BLaER1 treated with 17β-estradiol and CSF1 and Interleukin-3, amounts not matched to agents 10 nM and 100 nM (cell line): ENCODE results near the gene LCE3E.
A peak's percentile ranks its signal among the peaks of the same experiment; 100 is the strongest.
"Not testable (repeated sequence)": the region's sequence is repeated elsewhere in the genome, so short reads cannot be mapped to it uniquely, and the experiment has no call there.

ENCODE experiments used
- H3K27ac ChIP-seq, 11 experiments: shearing (Covaris generic); formaldehyde crosslinking; 2 replicates each; pipeline ENCODE4 v1.8.1; 2022
- H3K27me3 ChIP-seq, 11 experiments: shearing (Covaris generic); formaldehyde crosslinking; 2 replicates each; pipeline ENCODE4 v1.8.1; 2022
- H3K36me3 ChIP-seq, 11 experiments: shearing (Covaris generic); formaldehyde crosslinking; 2 replicates each; pipeline ENCODE4 v1.8.1; 2022
- H3K4me1 ChIP-seq, 10 experiments: shearing (Covaris generic); formaldehyde crosslinking; 2 replicates each; pipeline ENCODE4 v1.8.1; 2022
- H3K4me2 ChIP-seq, 11 experiments: shearing (Covaris generic); formaldehyde crosslinking; 2 replicates each; pipeline ENCODE4 v1.8.1; 2022
- H3K4me3 ChIP-seq, 10 experiments: shearing (Covaris generic); formaldehyde crosslinking; 2 replicates each; pipeline ENCODE4 v1.8.1; 2022
- H3K9ac ChIP-seq, 11 experiments: shearing (Covaris generic); formaldehyde crosslinking; 2 replicates each; pipeline ENCODE4 v1.8.1; 2022
- H3K9me3 ChIP-seq, 11 experiments: shearing (Covaris generic); formaldehyde crosslinking; replicated peaks in 1 of 11; 2 replicates each; pipeline ENCODE4 v1.8.1; 2022
- H4K20me1 ChIP-seq, 11 experiments: shearing (Covaris generic); formaldehyde crosslinking; 2 replicates each; pipeline ENCODE4 v1.8.1; 2022
- Cebpa-rat ChIP-seq, 11 experiments: shearing (Covaris generic); IDR thresholded peaks; 2 replicates each; pipeline ENCODE4 v1.8.1; 2022

Gene LCE3E

GRCh38 chr1:152566681-152567080 is at the start of gene LCE3E:
Gene LCE3E (minus strand): TSS chr1:152566780. CDS start chr1:152566208, 572 bp downstream.
- Histone ChIP-seq H3K27ac (no peak within 1 kb of the TSS), H3K27me3 (no peaks in the 10 kb centered on the region), H3K36me3 (no peaks in the 10 kb centered on the region), H4K20me1 (no peaks in the 10 kb centered on the region), H3K4me1 (peaks cover 0 to 10% (median 0%) of the 10 kb centered on the region in 10 experiments; a peak in 5 of 20 replicates), H3K9me3 (peaks cover 9 to 24% (median 20%) of the 10 kb centered on the region in 11 experiments; a peak in 20 of 22 replicates), H3K9ac (no peak within 1 kb of the TSS), H3K4me3 (no peak within 1 kb of the TSS), H3K4me2 (peak within 1 kb of the TSS in 6 of 11 experiments; percentile 4 to 39 (median 20); a peak in 6 of 22 replicates)
- no peak for TF ChIP-seq Cebpa-rat (IDR thresholded peaks at IDR 0.05)

- Histone ChIP-seq H3K9ac (no peak within 1 kb of the TSS), H4K20me1 (no peaks in the 10 kb centered on the region), H3K4me1 (no peaks in the 10 kb centered on the region), H3K4me3 (no peak within 1 kb of the TSS), H3K36me3 (no peaks in the 10 kb centered on the region), H3K9me3 (peaks cover 11 to 14% (median 12%) of the 10 kb centered on the region in 11 experiments), H3K27ac (no peak within 1 kb of the TSS), H3K4me2 (no peak within 1 kb of the TSS), H3K27me3 (no peaks in the 10 kb centered on the region)
- TF ChIP-seq Cebpa-rat (IDR thresholded peaks at IDR 0.05): no peak
Observed at GRCh38 chr1:152613511-152613910, 46.9 kb upstream of the LCE3E start, which contains the start of gene LCE3B. Gene LCE3B (plus strand): TSS chr1:152613811. CDS start chr1:152613811, 0 bp downstream.

- H4K20me1 ChIP-seq: no peaks in the 10 kb centered on the region
- no peaks in the 10 kb centered on the region for H3K36me3 ChIP-seq
- H3K4me2 ChIP-seq: no peak within 1 kb of the TSS
- no peak within 1 kb of the TSS for H3K27ac ChIP-seq
- peaks cover 0 to 12% (median 6%) of the 10 kb centered on the region in 11 experiments; a peak in 6 of 22 replicates for H3K9me3 ChIP-seq
- no peak for TF ChIP-seq Cebpa-rat (IDR thresholded peaks at IDR 0.05)
- H3K4me1 ChIP-seq: no peaks in the 10 kb centered on the region
- H3K9ac ChIP-seq: no peak within 1 kb of the TSS
- H3K27me3 ChIP-seq: no peaks in the 10 kb centered on the region
- no peak within 1 kb of the TSS for H3K4me3 ChIP-seq
Observed at GRCh38 chr1:152599934-152600333, 33.4 kb upstream of the LCE3E start, which contains the start of gene LCE3C. Gene LCE3C (plus strand): TSS chr1:152600234. CDS start chr1:152600732, 498 bp downstream.

GRCh38 chr1:152596986-152597385 is 30.4 kb upstream of the LCE3E start:
- Histone ChIP-seq H4K20me1 (no peaks in the 10 kb centered on the region), H3K36me3 (no peaks in the 10 kb centered on the region), H3K9me3 (peaks cover 0 to 12% (median 6%) of the 10 kb centered on the region in 11 experiments; a peak in 6 of 22 replicates), H3K9ac (no peak overlapping the region), H3K4me3 (no peak overlapping the region), H3K4me1 (no peaks in the 10 kb centered on the region), H3K4me2 (no peak overlapping the region), H3K27me3 (no peaks in the 10 kb centered on the region), H3K27ac (no peak overlapping the region)
- TF ChIP-seq Cebpa-rat (IDR thresholded peaks at IDR 0.05): no peak

GRCh38 chr1:152585586-152585985 is 19.0 kb upstream of the LCE3E start:
- no peaks in the 10 kb centered on the region for H4K20me1 ChIP-seq
- no peak overlapping the region for H3K27ac ChIP-seq
- H3K4me3 ChIP-seq: no peak overlapping the region
- TF ChIP-seq Cebpa-rat (IDR thresholded peaks at IDR 0.05): no peak
- H3K4me2 ChIP-seq: no peak overlapping the region
- H3K4me1 ChIP-seq: no peaks in the 10 kb centered on the region
- H3K36me3 ChIP-seq: no peaks in the 10 kb centered on the region
- H3K27me3 ChIP-seq: no peaks in the 10 kb centered on the region
- H3K9ac ChIP-seq: no peak overlapping the region
- no peaks in the 10 kb centered on the region for H3K9me3 ChIP-seq

- no peak overlapping the region for H3K4me3 ChIP-seq
- no peaks in the 10 kb centered on the region for H4K20me1 ChIP-seq
- H3K9me3 ChIP-seq: no peaks in the 10 kb centered on the region
- no peak overlapping the region for H3K9ac ChIP-seq
- no peaks in the 10 kb centered on the region for H3K36me3 ChIP-seq
- no peak for TF ChIP-seq Cebpa-rat (IDR thresholded peaks at IDR 0.05)
- no peaks in the 10 kb centered on the region for H3K4me1 ChIP-seq
- no peaks in the 10 kb centered on the region for H3K27me3 ChIP-seq
- H3K4me2 ChIP-seq: no peak overlapping the region
- H3K27ac ChIP-seq: no peak overlapping the region
Observed at GRCh38 chr1:152582647-152583046, 16.1 kb upstream of the LCE3E start.

GRCh38 chr1:152580433-152580832 is 13.9 kb upstream of the LCE3E start, which contains the start of gene LCE3D:
Gene LCE3D (minus strand): TSS chr1:152580516. CDS start chr1:152579936, 580 bp downstream.
- Histone ChIP-seq H3K9ac (no peak within 1 kb of the TSS), H4K20me1 (no peaks in the 10 kb centered on the region), H3K4me1 (no peaks in the 10 kb centered on the region), H3K4me3 (no peak within 1 kb of the TSS), H3K9me3 (no peaks in the 10 kb centered on the region), H3K27me3 (no peaks in the 10 kb centered on the region), H3K27ac (no peak within 1 kb of the TSS), H3K4me2 (no peak within 1 kb of the TSS), H3K36me3 (no peaks in the 10 kb centered on the region)
- TF ChIP-seq Cebpa-rat (IDR thresholded peaks at IDR 0.05): no peak

GRCh38 chr1:152579526-152579925 is 12.9 kb upstream of the LCE3E start:
- H3K4me2 ChIP-seq, H3K4me1 ChIP-seq, H3K4me3 ChIP-seq, H3K36me3 ChIP-seq, H3K27me3 ChIP-seq, H3K9ac ChIP-seq, H3K9me3 ChIP-seq, H3K27ac ChIP-seq, H4K20me1 ChIP-seq: not testable (repeated sequence)

- Histone ChIP-seq H3K4me3 (no peak overlapping the region), H3K4me1 (no peaks in the 10 kb centered on the region), H3K4me2 (no peak overlapping the region), H3K27me3 (no peaks in the 10 kb centered on the region), H3K36me3 (no peaks in the 10 kb centered on the region), H4K20me1 (no peaks in the 10 kb centered on the region), H3K9ac (no peak overlapping the region), H3K27ac (no peak overlapping the region), H3K9me3 (no peaks in the 10 kb centered on the region)
- TF ChIP-seq Cebpa-rat (IDR thresholded peaks at IDR 0.05): no peak
Observed at GRCh38 chr1:152577168-152577567, 10.6 kb upstream of the LCE3E start.

GRCh38 chr1:152565535-152566215 is 905 bp downstream of the LCE3E start:
- Histone ChIP-seq H3K36me3 (no peaks in the 10 kb centered on the region), H3K4me3 (no peak overlapping the region), H3K9ac (no peak overlapping the region), H3K9me3 (peaks cover 9 to 24% (median 19%) of the 10 kb centered on the region in 11 experiments; a peak in 20 of 22 replicates), H3K4me1 (peaks cover 0 to 10% (median 0%) of the 10 kb centered on the region in 10 experiments; a peak in 5 of 20 replicates), H3K27me3 (no peaks in the 10 kb centered on the region), H3K4me2 (peak overlapping the region in 6 of 11 experiments; percentile 4 to 39 (median 20); a peak in 6 of 22 replicates), H3K27ac (no peak overlapping the region), H4K20me1 (no peaks in the 10 kb centered on the region)
- no peak for TF ChIP-seq Cebpa-rat (IDR thresholded peaks at IDR 0.05)
